RWPE2 (cell line): Measurements from ENCODE around the gene AMZ1.

Experiments
- ATAC-seq: fragments of 200-7000 bp; cut with Tn5 transposase; 3 replicates; pipeline ENCODE4 v1.9.1; 2021; ENCODE audit warnings: low read depth
- DNase-seq: peaks from one replicate; pipeline ENCODE4 v3.0.0-alpha.2; 2020; ENCODE audit warnings: low spot score
- H3K27ac ChIP-seq: fragments of 450-650 bp; 2 replicates; pipeline ENCODE4 v1.5.1; 2017; ENCODE audit warnings: mild to moderate bottlenecking; ENCODE audit not compliant: poor library complexity, severe bottlenecking
- H3K27me3 ChIP-seq: fragments of 250-450 bp; sonication (Bioruptor Pico); 2 replicates; pipeline ENCODE4 v1.5.1; 2021; ENCODE audit warnings: mild to moderate bottlenecking, moderate library complexity; ENCODE audit not compliant: insufficient read depth, poor library complexity, severe bottlenecking
- H3K36me3 ChIP-seq: fragments of 250-450 bp; sonication (Bioruptor Pico); 2 replicates; pipeline ENCODE4 v1.5.1; 2020; ENCODE audit warnings: low read depth, mild to moderate bottlenecking, moderate library complexity
- H3K4me1 ChIP-seq: fragments of 250-450 bp; sonication (Bioruptor Pico); 2 replicates; pipeline ENCODE4 v1.5.1; 2021; ENCODE audit warnings: mild to moderate bottlenecking, moderate library complexity; ENCODE audit not compliant: insufficient read depth, poor library complexity, severe bottlenecking
- H3K4me3 ChIP-seq: fragments of 250-450 bp; sonication (Bioruptor Pico); 2 replicates; pipeline ENCODE4 v1.5.1; 2021; ENCODE audit warnings: mild to moderate bottlenecking, moderate library complexity; ENCODE audit not compliant: severe bottlenecking
- H3K9me3 ChIP-seq: fragments of 250-450 bp; sonication (Bioruptor Pico); 2 replicates; pipeline ENCODE4 v1.5.1; 2021; ENCODE audit warnings: mild to moderate bottlenecking, moderate library complexity; ENCODE audit not compliant: severe bottlenecking
- CTCF ChIP-seq: fragments of 450-650 bp; IDR thresholded peaks from one replicate; pipeline ENCODE4 v1.5.1; 2017; ENCODE audit warnings: mild to moderate bottlenecking, moderate library complexity; ENCODE audit not compliant: poor library complexity, severe bottlenecking

Gene AMZ1

DNA sequence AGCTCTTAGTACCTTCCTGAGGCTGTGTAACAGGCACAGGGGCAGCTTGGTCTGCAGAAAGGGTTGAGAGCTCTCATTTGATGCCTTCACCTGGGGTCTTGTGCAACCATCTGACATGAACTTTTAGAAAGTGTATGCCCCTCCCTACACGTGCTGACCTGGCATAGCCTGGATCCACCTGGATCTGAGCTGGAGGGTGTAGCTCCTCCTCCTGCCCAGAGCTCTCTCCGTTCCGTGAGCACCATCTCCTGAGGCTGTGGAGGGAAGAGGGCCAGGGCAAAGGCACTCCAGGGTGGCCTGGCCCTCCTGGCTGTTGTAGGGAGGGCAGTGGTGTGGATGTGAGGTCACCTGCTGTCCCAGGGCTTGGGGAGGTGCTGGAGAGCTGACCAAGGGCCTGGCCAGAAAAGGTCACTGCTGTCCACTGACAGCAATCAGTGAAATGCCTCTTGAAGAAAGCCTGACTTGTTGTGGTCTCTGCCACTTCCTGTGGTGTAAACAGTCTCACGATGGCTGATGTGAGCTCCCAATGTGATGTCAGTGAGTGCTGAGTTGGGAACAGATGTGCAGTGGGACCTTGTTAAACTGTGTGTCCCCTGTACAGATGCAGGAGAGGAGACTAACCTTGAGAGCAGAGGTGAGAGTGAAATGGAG lies 23.0 kb downstream of the AMZ1 start:
- H3K9me3 ChIP-seq: no peaks in the 10 kb centered on the region
- H3K27ac ChIP-seq: no peak overlapping the region
- TF ChIP-seq CTCF: no peak
- no peak for ATAC-seq
- H3K27me3 ChIP-seq: no peaks in the 10 kb centered on the region
- H3K4me1 ChIP-seq: no peaks in the 10 kb centered on the region
- DNase-seq: no peak
- no peak overlapping the region for H3K4me3 ChIP-seq
- H3K36me3 ChIP-seq: no peaks in the 10 kb centered on the region

DNA sequence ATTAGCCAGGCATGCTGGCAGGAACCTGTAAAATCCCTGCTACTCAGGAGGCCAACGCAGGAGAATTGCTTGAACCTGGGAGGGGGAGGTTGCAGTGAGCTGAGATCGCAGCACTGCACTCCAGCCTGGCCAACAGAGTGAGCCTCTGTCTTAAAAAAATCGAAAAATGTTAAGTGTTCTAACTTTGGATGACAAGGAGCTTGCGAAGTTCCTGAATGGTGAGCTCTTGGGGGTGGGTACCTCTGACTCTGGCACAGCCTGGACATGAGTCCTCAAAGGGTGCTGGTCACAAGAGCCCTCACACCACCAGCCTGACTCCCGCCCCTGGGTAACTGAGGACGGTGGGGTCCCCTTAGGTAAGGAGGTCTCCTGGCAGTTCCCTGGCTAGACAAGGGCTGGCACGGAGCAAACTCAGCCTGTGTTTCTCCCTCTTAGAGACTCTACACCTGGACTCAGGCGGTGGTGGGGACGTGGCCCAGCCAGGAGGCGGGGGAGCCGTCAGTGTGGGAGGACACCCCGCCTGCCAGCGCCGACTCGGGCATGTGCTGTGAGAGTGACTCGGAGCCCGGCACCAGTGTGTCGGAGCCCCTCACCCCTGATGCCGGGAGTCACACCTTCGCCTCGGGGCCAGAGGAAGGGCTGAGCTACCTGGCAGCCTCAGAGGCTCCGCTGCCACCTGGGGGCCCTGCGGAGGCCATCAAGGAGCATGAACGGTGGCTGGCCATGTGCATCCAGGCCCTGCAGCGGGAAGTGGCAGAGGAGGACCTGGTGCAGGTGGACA lies 24.1 kb downstream of the AMZ1 start:
- no peak overlapping the region for H3K4me3 ChIP-seq
- DNase-seq (no peak), ATAC-seq (no peak)
- no peaks in the 10 kb centered on the region for H3K36me3 ChIP-seq
- TF ChIP-seq CTCF: no peak
- no peak overlapping the region for H3K27ac ChIP-seq
- no peaks in the 10 kb centered on the region for H3K27me3 ChIP-seq
- no peaks in the 10 kb centered on the region for H3K4me1 ChIP-seq
- no peaks in the 10 kb centered on the region for H3K9me3 ChIP-seq

GRCh38 chr7:2713370-2713769 lies 25.4 kb downstream of the AMZ1 start:
- no peak for TF ChIP-seq CTCF
- Histone ChIP-seq H3K4me3 (no peak overlapping the region), H3K4me1 (no peaks in the 10 kb centered on the region)

DNA sequence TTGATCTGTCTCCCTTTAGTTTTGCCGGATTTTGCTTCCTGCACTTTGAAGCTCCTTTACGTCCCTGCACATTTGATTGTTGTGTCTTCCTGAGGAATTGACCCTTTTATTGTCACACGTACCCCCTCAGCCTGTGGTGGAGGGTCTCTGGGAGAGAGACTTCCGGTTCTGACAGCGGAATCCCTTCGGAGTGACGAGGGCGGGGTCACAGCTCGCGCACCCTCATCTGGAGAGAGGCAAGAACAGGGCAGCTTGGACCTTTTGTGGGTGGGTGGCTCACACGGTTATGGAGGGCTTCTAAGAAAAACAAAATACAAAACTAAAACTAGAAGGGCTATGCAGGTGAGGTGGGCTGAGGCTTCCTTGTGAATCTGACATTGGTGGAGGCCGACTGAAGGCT lies 26.0 kb downstream of the AMZ1 start:
- Histone ChIP-seq H3K9me3 (no peaks in the 10 kb centered on the region), H3K4me3 (no peak overlapping the region)
- ATAC-seq: no peak

More at GRCh38 chr7:2713370-2713769, 25.4 kb downstream of the AMZ1 start:
- H3K9me3 ChIP-seq: no peaks in the 10 kb centered on the region
- ATAC-seq (no peak), DNase-seq (no peak)
- no peak overlapping the region for H3K27ac ChIP-seq
- H3K36me3 ChIP-seq: no peaks in the 10 kb centered on the region
- H3K27me3 ChIP-seq: no peaks in the 10 kb centered on the region

More for the DNA sequence above, 26.0 kb downstream of the AMZ1 start:
- no peak overlapping the region for H3K27ac ChIP-seq
- H3K27me3 ChIP-seq: no peaks in the 10 kb centered on the region
- no peak for DNase-seq
- TF ChIP-seq CTCF: no peak
- no peaks in the 10 kb centered on the region for H3K4me1 ChIP-seq
- H3K36me3 ChIP-seq: no peaks in the 10 kb centered on the region
